SKM-1 (cell line): ENCODE measurements around the gene CTNNAL1.
"Not testable (repeated sequence)": the region's sequence is repeated elsewhere in the genome, so short reads cannot be mapped to it uniquely, and the experiment has no call there.

Experiments
- DNase-seq: peaks from one replicate; lab custom pipeline; 2025; ENCODE audit not compliant: unreplicated experiment; lab: John Stamatoyannopoulos, UW

The CTNNAL1 gene

DNA sequence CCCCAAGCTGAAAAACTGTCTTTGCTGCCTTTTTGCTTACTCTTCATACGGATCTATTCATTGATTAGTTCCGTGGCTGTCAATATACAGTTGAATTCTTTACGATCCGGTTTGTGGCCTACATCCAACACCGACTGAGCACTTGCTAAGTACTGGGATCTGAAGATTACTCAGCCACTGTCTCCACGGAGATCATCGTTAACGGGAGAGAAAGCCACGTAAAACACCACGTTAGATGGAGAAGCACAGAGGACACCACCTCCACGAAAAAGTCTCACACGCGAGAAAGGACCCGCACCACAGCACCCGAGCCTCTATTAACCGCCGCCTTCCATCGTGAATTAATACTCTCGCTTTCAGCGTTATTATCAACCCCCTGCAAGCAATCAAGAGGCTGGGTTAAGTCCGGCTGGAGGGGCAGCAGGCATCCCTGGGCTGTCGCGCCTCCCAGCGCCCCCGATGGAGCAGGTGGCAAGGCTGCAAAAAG is 80.0 kb downstream of the CTNNAL1 start:
- DNase-seq = no peak

DNA sequence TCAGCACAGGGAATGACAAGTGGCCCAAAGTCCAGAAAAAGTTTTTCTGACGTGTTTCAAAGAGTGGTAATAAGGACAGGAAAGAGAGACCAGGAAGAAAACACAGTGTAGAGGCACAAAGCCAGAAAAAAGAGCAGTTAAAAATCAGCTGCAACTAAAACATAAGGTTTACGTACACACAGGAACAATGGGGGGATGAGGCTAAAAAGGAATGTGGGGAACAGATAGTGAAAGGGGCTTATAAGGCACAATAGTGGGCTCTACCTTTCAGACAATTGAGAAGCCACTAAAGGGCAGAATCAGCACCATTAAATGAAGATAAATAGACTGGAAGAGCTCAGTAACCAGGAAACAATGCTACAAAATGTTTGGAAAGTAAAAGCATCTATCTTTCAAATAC is 84.9 kb downstream of the CTNNAL1 start:
- no peak for DNase-seq

DNA sequence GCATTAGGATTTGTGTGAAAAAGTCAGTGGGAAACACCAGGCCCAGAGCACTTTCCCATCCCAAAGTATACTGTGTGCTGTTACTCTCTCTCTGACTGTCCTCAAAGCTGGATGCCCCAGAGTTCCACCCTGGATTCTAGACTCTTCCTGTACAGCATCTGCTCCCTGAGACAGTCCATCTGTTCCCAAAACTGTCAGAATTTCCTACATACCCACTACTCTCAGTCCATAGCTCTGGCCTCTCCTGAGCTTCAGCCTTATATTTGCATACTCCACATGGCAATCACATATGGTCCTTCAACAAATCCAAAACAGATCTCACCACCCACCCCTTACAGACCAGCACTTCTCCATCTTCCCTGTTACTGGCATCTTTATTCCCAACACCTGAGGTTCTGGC is 88.8 kb downstream of the CTNNAL1 start:
- no peak for DNase-seq

DNA sequence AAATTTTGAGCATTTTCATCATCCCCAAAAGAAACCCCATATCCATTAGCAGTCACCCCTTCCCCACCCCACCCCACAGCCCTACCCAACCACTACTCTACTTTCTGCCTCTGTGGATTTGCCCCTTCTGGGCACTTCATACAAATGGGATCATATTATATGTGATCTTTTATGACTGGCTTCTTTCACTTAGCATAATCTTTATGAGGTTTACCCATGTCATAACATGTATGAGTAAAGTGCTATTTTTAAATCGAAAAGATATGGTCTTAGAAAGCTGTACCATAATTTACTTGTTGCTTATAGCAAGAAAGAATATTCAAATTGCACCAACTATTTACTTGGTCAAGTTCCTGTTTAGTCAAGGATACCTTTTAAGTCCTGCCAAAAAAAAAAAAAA is 92.1 kb downstream of the CTNNAL1 start:
- DNase-seq = no peak

DNA sequence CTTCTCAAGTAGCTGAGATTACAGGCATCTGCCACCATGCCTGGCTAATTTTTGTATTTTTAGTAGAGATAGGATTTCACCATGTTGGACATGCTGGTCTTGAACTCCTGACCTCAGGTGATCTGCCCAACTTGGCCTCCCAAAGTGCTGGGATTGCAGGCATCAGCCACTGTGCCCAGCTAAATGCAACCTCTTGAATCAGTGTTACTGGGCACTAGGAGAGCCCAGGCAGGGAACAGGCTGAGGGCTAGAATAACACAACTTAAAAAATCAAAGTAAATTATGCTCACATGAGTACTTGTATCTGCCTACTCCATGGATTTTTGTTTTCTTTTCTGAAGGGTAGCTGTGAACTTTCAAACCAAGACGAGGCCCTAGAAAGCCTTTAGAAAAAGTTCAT is 92.9 kb downstream of the CTNNAL1 start:
- DNase-seq = not testable (repeated sequence)

DNA sequence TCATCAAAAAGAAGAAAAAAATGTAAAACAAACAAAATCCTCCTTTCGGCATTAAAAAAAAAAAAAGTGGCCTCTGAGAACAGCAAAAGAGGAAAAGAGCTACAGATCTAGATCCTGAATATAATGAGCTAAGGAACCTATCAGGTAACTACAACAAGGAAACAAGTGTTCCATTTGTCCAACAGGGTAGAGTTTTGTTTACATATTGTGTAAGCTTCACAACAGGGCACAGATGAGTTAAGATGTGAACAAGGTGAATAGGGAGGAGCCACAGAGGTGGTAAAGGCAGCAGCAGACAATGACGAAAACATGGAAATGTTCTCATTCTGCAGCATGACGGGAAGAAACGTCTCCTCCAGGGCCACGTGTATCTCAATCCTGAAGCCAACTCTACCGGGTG is 93.8 kb downstream of the CTNNAL1 start:
- no peak for DNase-seq

DNA sequence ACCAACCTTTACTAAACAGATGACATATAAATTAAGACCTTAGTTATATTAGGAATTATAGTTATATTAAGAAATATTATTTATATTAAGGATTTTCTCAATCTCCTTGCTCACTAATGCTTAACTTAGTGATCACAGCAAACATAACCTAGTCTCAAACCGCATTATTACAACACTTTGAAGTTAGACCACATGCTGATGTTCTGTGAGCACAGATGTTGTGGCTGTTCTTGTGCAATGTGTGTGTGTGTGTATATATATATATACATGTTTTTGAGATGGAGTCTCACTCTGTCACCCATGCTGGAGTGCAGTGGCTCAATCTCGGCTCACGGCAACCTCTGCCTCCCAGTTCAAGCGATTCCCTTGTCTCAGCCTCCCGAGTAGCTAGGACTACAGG is 99.9 kb downstream of the CTNNAL1 start:
- no peak for DNase-seq

DNA sequence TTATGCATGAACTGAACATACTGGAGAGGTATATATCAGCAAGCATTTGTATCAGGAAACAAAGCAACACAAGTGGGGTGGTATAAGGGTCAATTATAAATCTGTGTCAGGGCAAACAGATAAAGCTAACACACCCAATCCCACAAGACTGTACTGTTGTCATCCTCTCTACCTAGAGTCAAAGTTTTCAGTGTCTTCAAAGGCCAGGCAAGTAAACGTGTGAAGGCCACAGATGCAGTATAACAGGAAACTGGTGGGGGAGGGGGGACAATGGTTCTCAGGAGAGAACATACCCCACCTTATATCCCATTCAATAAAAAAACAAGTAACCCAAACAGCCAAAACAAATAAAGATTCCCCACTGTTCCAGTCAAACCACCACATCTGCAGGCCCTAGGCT is 101.5 kb downstream of the CTNNAL1 start:
- no peak for DNase-seq

DNA sequence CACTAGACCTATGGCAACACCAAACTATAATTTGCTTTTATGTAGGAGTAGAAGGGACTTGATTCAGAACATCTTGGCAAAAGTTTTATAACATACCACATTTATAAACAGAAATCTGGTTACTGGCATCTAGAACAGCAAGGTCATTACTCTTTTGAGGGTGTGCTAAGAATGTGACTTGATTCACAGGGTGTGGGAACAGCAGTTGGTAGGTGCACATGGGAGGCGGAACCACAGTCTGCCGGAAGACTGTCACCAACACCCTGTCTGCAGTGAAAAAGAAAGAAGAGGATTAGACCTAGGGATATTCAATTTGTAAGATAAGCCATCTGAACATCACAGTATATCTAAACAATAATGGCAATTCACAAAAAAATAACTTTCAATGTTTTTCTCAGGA is 102.4 kb downstream of the CTNNAL1 start:
- no peak for DNase-seq

DNA sequence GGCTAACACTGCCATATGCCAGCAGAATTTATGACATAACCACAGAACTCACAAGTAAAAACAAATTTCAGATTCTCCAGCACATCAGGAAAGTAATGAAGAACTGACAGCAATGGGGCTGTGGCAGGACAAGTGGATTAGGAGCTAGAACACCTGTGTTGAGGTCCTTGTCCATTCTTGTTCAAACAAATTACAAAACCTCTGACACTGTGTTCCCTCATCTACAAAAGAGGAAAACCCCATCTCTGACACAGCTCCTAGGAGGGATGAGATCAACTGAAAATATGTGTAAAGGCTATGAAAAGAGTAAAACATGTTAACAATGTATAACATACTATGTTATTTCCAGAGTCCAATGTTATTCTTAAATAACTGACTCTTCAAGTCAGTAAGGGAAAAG is 102.9 kb downstream of the CTNNAL1 start:
- DNase-seq = no peak

DNA sequence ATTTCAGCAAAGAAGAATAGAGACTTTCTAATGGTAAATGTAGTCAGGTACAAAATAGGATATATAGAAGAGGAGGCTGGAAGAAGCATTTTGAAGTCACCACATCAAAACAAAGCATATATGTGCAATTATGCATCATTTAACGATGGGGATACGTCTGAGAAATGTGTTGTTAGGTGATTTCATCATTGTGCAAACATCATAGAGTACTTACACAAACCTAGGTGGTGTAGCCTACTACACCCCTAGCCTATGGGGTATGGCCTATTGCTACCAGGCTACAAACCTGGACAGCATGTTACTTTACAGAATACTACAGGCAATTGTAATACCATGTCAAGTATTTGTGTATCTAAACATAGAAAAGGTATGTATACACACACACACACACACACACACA is 107.8 kb downstream of the CTNNAL1 start:
- no peak for DNase-seq

DNA sequence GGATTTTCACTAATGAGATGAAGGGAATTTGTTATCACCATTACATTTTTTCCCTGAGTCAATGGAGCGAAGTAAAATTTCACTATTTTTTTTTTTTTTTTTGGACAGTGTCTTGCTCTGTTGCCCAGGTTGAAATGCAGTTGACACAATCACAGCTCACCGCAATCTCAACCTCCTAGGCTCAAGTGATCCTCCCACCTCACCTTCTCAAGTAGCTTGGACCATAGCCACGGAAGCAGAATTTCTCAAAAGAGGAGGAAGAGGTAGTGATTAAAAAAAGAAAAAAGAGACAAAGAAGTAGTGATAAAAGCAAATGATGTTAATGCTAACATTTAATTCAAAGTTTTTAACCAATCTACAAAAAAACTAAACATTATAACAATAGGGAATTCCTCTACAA is 109.1 kb downstream of the CTNNAL1 start:
- DNase-seq = no peak

DNA sequence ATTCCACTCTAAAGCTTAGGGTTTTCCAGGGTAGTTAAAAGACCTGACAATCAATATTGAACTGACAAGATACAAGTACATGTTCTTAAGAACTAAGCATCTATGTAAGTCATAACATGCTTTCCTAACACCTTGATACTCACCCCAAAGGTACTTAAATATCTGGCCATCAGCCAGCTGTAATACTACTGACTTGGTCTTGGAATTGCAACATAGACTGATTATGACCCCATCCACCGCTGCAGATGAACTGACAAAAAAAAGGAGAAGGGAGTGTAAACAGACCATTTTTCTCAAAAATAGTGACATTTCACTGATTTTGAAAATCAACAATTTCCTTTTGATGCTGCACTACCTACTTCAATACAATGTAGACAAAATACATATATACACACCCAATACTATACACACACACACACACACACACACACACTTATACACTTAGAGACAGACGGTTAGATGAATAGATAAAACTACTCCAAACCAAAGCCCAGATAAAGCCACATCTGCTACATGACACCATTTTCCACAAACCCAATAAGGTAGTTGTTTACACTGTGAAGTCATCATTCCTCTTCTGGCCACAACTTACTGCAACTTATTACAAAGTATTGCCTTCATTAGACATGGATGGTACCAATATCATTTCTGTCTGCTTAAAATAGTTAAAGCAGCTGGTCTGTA is 109.7 kb downstream of the CTNNAL1 start:
- no peak for DNase-seq

DNA sequence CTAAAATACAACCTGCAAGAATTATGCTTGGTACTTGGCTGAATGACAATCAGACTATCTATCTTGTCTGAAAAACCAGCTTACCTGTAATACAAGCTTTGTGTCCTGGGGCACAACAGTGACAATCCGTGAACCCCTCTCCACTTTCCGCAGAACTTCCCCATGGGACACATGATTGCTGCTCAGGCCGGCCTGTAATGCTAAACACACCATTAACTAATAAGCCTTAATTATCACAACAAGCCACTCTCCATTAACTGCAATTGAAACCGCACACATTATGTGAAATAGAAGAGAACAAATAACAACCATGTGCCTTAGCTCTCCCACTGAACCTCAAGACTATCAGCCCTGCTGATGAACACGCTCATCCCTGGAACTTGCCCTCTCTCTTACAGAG is 113.1 kb downstream of the CTNNAL1 start:
- no peak for DNase-seq

DNA sequence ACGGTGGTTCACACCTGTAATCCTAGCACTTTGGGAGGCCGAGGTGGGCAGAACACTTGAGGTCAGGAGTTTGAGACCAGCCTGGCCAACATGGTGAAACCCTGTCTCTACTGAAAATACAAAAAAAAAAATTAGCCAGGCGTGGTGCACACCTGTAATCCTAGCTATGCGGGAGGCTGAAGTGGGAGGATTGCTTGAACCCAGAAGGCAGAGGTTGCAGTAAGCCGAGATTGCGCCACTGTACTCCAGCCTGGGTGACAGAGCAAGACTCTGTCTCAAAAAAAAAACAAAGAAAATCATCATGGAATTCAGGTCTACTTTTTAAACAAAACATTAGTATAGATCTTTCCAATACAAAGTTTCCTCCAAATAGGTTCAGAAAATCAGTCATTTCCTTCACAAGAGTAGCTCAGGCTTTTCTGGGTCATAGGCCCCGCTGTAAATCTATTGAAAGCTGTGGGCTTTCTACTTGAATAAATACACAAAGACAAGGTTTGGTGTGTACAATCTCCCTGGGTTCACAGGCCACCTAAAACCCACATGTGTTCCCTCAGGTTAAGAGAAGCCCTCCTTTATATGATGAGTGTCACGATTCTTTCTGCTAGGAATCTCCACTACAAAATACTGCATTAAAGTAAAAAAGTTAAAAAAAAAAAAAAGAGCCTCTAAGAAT is 114.1 kb downstream of the CTNNAL1 start:
- not testable (repeated sequence) for DNase-seq

DNA sequence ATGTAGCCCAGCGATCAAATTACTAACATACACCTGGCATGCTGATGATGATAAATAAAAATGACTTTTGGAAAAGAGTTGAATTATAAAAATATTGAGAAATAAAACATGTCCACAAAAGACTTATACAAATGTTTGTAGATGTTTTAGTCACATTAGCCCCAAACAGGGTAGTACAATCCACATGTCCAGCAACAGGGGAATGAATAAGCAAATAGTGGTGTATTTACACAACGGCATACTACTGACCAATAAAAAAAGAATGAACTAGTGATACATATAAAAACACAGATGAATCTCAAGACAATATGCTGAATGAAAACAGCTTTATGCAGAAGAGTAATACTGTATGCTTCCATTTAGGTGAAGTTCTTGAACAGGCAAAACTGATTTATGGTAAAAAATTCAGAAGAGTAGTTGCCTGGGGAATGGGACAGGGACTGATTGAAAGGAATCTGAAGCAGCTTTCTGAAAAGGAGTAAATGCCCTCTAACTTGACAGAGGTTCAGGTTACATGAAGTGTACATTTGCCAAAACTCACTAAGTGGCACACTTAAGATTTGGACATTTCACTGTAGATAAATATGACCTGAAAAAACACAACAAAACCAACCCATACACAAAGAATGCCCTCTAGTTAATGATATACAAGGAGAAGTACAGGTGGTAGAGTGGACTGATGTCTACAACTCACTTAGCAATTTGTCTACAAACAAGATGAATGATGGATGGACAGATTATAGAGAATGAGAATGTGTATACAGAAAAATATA is 115.8 kb downstream of the CTNNAL1 start:
- no peak for DNase-seq

DNA sequence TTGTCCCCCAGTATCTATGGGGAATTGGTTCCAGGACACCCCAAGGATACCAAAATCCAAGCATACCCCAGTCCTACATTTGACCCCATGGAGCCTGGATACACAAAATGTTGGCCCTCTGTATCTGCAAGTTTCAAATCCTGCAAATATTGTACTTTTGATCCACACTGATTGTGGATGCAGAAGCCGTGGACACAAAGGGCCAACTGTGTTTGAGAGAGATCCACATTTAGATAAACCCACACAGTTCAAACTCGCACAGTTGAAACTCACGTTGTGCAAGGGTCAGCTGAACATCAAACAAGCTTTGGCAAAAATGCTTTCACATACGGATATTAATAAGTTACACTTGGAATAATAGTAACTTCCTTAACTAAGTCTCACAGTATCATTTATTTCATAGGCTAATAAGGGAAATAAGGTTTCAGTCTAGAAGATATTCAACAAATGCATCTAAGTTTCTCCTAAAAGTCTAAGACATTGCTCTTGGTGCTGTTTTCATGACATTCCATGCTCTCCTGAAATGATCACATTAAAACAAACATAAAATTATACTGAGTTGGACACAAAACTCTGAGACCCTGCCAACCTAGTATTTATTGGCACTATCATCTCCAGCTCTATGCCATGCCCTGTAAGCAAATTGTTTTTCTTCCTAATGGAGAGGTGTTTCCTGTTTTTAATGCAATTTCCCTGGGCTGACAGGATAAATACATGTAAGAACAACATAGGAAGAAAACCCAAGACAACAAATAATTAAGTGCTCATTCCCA is 118.9 kb downstream of the CTNNAL1 start:
- DNase-seq = no peak
